Posterior vena cava (tissue), 2 donors: Measurements from ENCODE around the gene SLC8A3. TPM values are rescaled to one million over a fixed set of nuclear protein-coding genes. Genes with fewer than 3 reads are reported as not detected.

Experiments
- DNase-seq: peaks from one replicate; pipeline ENCODE4 v3.0.0-alpha.2; 2020; ENCODE audit warnings: low spot score
- intact Hi-C, 2 donors: fragments of 100-400 bp; cut with DNase I; formaldehyde crosslinking; loops; one replicate each; pipeline versions ENCODE4 v1.14.1 to v1.14.2; 2022 to 2023
- total RNA-seq, 2 donors: library from RNA; stranded (reverse); fragmentation: NEBNext Ultra II Directional; extraction: Animal tissue kit (Norgen Biotek cat#: 25700); gene quantifications; one replicate each; pipeline ENCODE4 v1.2.1, GENCODE V29; 2021
- donor health status: DM: yes; HTN: yes; CAD: no.
- donor health status: DM: yes; HTN: yes; CAD: no.

The SLC8A3 gene
- total RNA-seq, 2 donors from 2014 or later, result 0.10 to 0.46 TPM

- intact Hi-C loops, result no loop called here
- no peak for DNase-seq
Measured at GRCh38 chr14:70183991-70184390, 4.8 kb downstream of the SLC8A3 start.

GRCh38 chr14:70181276-70181675, 7.5 kb downstream of the SLC8A3 start:
- intact Hi-C loops, result no loop called here

DNA sequence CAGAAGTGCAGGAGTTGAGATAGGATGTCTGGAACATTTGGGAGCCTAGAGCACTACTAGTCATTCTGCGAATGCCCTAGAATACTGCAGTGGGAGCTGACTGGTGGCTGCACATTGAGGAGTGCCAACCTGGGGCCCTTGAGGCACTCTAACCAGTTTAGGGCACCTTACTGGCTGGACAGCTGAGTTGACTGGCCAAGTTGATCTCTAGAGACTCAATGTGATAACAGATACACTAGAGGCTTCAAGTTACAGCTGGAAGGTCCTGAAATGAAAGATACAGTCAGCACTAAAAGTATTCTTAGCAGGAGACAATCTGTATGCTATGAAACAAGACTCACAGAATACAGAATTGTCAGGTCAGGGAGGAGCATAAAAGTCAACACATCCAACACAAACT, 8.0 kb downstream of the SLC8A3 start:
- intact Hi-C loops, result no loop called here
- no peak for DNase-seq

More at GRCh38 chr14:70181276-70181675, 7.5 kb downstream of the SLC8A3 start:
- no peak for DNase-seq

GRCh38 chr14:70177081-70177800, 11.5 kb downstream of the SLC8A3 start:
- intact Hi-C loops, result no loop called here

DNA sequence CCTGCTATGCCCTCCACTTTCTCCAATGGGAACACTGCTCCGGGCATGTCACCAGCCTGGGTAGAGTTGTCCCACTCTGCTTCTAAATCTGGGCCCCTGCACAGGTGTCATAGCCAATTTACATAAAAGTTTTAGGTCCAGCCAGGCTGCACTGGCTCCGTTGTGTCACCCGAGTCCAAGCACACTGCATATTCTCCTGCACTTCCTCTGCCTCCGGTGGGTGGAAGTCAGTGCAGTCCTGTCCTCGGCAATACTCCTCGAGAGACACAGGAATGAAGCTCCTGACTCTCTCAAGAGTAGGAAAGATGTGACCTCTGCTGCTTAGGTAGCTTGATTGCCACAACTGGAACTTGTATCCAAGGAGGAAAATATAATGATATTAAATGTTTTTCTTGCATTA, 15.2 kb downstream of the SLC8A3 start:
- no peak for DNase-seq
- intact Hi-C loops, result no loop called here

More at GRCh38 chr14:70177081-70177800, 11.5 kb downstream of the SLC8A3 start:
- DNase-seq, result no peak

DNA sequence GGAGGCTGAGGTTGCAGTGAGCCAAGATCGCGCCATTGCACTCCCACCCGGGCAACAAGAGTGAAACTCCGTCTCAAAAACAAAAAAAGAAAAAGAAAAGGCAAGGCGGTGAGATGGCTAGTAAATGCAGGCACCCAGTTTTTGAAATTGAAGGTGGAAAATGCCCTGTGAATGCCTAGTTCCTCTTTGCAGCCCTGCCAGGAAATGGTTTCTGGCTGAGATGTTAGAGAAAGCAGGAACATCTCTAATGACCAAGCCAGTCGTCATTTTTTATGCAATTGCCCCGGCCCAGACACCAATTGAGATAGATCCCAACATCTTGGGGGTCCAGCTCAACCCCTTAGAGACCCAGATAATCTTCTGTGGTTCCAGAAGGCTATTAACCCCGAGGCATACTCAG, 17.0 kb downstream of the SLC8A3 start:
- DNase-seq, result no peak
- intact Hi-C loops, result no loop called here

DNA sequence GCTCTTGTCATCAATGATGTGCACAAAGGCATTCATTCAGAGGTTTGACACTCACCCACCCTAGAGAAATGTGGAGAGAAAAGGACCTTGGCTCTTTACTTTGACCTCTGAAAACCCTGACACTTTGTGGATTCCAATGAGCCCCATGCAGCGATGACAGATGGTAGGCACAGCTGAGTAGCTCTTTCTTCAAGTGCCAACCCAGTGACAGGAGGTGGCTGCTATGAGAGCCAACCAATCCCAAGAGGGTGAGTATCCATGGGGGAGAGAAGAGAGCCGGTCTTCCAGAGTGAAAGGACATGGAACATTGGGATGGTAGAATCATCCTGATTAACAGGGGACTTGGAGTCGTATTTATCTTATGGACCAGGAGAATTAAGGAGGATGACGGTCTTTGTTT, 17.8 kb downstream of the SLC8A3 start:
- intact Hi-C loops, result no loop called here
- no peak for DNase-seq

DNA sequence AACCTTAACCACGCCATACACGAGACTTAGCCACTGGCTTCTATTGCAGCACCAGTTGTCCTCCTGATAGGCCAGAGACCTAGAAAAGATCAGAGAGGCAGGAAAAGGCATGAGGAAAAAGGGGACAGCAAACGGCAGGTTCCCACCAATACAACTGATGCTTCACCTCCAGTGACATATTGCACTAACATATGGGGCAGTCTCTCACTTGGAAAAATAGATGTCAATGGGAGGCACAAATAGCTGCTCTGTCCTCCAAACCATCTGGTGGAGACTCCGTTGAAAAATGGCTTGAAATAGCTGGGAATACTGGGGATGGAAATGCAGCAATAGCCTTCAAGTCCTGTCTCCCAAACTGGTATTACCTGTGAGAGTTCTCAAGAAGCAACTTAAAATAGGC, 20.3 kb downstream of the SLC8A3 start:
- intact Hi-C loops, result no loop called here
- DNase-seq, result no peak

DNA sequence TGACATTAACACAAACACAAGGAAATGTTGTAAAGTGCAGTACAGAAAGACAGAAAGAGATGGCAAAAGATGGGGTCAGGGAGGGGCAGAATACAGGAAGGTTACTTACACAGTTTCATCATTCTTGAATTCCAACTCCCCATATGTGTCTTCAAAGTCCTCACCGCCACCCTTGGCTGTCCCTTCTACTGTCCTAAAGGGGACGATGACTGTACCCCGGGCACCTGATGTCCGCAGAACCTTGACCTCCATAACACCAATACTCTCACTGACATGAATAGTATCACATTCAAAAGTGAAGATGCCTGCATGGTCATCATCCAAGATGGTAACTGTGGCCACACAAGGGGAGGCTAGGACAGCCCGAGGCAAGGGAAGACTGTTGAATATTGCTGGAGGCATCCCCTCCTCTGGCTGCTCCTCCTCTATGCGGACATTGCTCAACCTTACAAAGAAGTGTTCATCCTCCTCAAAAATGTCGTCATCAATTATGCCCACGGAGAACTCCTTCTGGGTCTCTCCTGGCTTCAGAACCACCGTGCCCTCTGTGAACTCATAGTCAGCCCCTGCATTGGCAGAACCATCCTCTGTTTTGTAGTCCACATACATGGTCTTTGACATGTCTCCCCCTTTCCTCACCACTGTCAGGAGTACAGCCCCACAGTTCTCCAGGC, 22.1 kb downstream of the SLC8A3 start:
- intact Hi-C loops, result no loop called here
- DNase-seq, result no peak

DNA sequence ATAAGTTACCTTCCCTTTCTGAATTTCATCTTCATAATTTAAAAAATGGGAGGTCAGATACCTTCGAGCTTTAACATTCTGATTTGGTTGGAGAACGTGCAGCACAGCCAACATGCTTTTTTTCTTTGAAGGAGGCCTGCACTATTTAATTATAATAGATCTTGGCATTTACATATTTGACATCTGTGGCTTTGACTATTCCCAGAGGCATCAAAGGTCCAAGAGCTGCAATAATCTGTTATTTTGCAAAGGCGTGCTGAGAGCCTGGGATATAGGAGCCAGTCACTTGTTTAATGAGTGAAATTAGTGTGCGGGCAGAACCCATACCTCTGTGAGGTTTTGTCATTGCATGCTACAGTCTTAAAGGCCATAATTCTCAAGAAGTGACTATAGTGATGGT, 26.4 kb downstream of the SLC8A3 start:
- intact Hi-C loops, result no loop called here
- DNase-seq, result no peak

GRCh38 chr14:70156592-70156991, 32.2 kb downstream of the SLC8A3 start:
- intact Hi-C loops, result no loop called here
- no peak for DNase-seq

DNA sequence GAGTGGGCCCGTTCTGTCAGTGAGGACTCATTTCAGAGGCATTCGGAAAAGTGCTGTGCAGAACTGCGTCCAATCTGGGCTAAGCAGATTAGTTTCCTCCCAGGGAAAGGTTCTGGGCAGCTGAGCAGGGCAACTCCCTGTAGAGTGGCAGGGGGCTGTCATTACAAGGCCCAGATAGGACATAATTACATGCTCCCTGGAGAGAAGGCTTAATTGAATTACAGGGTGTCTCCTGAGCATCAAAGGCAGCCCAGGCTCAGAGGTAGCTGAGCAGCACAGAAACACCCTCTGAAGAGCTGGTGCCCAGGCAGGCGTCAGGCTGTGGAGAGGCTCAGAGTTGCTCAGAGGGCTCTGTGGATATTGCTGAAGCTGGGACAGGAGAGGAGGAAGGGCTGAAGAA, 36.0 kb downstream of the SLC8A3 start:
- intact Hi-C loops, result no loop called here
- DNase-seq, result no peak

- intact Hi-C loops, result no loop called here
- no peak for DNase-seq
Measured at GRCh38 chr14:70152081-70152480, 36.7 kb downstream of the SLC8A3 start.

GRCh38 chr14:70149596-70150165, 39.1 kb downstream of the SLC8A3 start:
- intact Hi-C loops, result no loop called here
- DNase-seq, result no peak

- DNase-seq, result no peak
- intact Hi-C loops, result no loop called here
Measured at GRCh38 chr14:70148911-70149595, 39.7 kb downstream of the SLC8A3 start.

- intact Hi-C loops, result no loop called here
- no peak for DNase-seq
Measured at GRCh38 chr14:70148351-70148750, 40.4 kb downstream of the SLC8A3 start.

- intact Hi-C loops, result no loop called here
Measured at GRCh38 chr14:70144046-70144445, 44.7 kb downstream of the SLC8A3 start.

GRCh38 chr14:70143306-70143705, 45.4 kb downstream of the SLC8A3 start:
- no peak for DNase-seq
- intact Hi-C loops, result no loop called here

More at GRCh38 chr14:70144046-70144445, 44.7 kb downstream of the SLC8A3 start:
- no peak for DNase-seq

DNA sequence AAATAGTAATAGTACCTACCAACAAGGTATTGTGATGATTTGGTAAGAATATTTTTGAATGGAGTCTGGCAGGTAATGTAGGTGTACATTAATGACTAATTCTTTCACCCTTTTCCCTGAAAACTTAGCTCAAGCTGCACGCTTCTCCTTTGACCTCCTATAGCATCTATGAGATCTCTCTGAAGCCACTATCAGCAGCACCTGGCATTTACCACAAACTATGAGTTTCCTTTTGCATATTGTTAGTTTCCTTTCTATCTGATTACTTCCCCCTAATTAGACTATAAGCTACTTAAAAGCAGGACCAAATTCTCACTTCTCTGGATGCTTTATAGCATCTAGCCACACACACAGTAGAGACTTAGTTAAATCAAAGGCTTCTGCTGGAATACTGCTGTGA, 48.1 kb downstream of the SLC8A3 start:
- no peak for DNase-seq
- intact Hi-C loops, result no loop called here

GRCh38 chr14:70139384-70139783, 49.4 kb downstream of the SLC8A3 start:
- intact Hi-C loops, result no loop called here
- DNase-seq, result no peak
